Stomach (tissue), 9 donors: ENCODE data around the gene ARFGAP1. TPM values are rescaled to one million over a fixed set of nuclear protein-coding genes. Genes with fewer than 3 reads are reported as not detected.

ENCODE experiments used
- DNase-seq, 2 donors: peaks; one replicate each; pipeline versions ENCODE4 v3.0.0 to v3.0.0-alpha.2; 2013 to 2019
- H3K27ac ChIP-seq, 5 donors: fragments of 200-600 bp in 4 of 5; sonication (generic) in 4 of 5; one replicate each; pipeline ENCODE4 v1.5.1; 2013 to 2019; ENCODE audit warnings: mild to moderate bottlenecking in 1 of 5, moderate library complexity in 1 of 5
- H3K27me3 ChIP-seq, 3 donors: fragments of 200-600 bp; sonication (generic); one replicate each; pipeline ENCODE4 v1.5.1; 2017 to 2019; ENCODE audit warnings: mixed run types in 1 of 3
- H3K36me3 ChIP-seq, 4 donors: fragments of 200-600 bp; sonication (generic); 1 replicate in 3 of 4; 2 replicates in 1 of 4; pipeline ENCODE4 v1.5.1; 2016 to 2019
- H3K4me1 ChIP-seq, 4 donors: fragments of 200-600 bp; sonication (generic); one replicate each; pipeline ENCODE4 v1.5.1; 2016 to 2019
- H3K4me3 ChIP-seq, 4 donors: fragments of 200-600 bp; sonication (generic) in 3 of 4; one replicate each; pipeline ENCODE4 v1.5.1; 2016 to 2019; ENCODE audit warnings: mild to moderate bottlenecking in 1 of 4
- H3K9me3 ChIP-seq, 4 donors: fragments of 200-600 bp; sonication (generic); one replicate each; pipeline ENCODE4 v1.5.1; 2016 to 2019
- CTCF ChIP-seq, 7 experiments: fragments of 450-650 bp in 4 of 7; fragments of 200-600 bp in 3 of 7; sonication (generic) in 3 of 7; IDR thresholded peaks; one replicate each; pipeline ENCODE4 v1.5.1; 2016 to 2019; ENCODE audit warnings: antibody characterized with exemption in 7 of 7, control low read depth in 2 of 7, mild to moderate bottlenecking in 1 of 7
- EP300 ChIP-seq: sonication (generic); formaldehyde crosslinking; IDR thresholded peaks from one replicate; pipeline ENCODE4 v1.6.1; 2017; ENCODE audit warnings: antibody characterized with exemption
- POLR2A ChIP-seq, 4 donors: fragments of 450-650 bp; IDR thresholded peaks; one replicate each; pipeline ENCODE4 v1.6.1; 2016; ENCODE audit warnings: antibody characterized with exemption in 4 of 4, control low read depth in 2 of 4, mild to moderate bottlenecking in 1 of 4, moderate library complexity in 1 of 4
- POLR2AphosphoS5 ChIP-seq, 3 donors: sonication (generic); formaldehyde crosslinking; IDR thresholded peaks; one replicate each; pipeline ENCODE4 v1.6.1; 2016; ENCODE audit warnings: antibody characterized with exemption in 3 of 3
- WGBS, 5 donors: extraction: QIAGEN DNeasy Blood & Tissue Kit in 3 of 5; methylation state at CpG; one replicate each; pipeline versions ENCODE4 v1.1.5 to v1.1.7; 2013 to 2018; 5-methylcytosine and 5-hydroxymethylcytosine counted together
- intact Hi-C: fragments of 100-400 bp; cut with DNase I; formaldehyde crosslinking; loops from one replicate; pipeline ENCODE4 v1.15.1; 2023; ENCODE audit warnings: low total_unique reads
- polyA plus RNA-seq, 3 donors: library from polyadenylated mRNA; stranded (reverse); fragments of 200-250 nt; gene quantifications; one replicate each; pipeline ENCODE4 v1.2.3, GENCODE V29; 2013
- total RNA-seq, 5 donors: library from RNA; depleted of rRNA; stranded (reverse); fragments of >200 nt; gene quantifications; one replicate each; pipeline versions ENCODE4 v1.1.0 to v1.2.3, GENCODE V29; 2014 to 2016
- donor health status: healthy with polysubstance abuse.
- donor health status: Bipolar disorder and iron deficiency.
- donor health status: healthy.

Gene ARFGAP1
- total and polyA plus RNA-seq, 8 donors: 51.3 to 146 (median 59.4) TPM

GRCh38 chr20:63323357-63323981, 50.9 kb downstream of the ARFGAP1 start:
- Histone ChIP-seq H3K27ac (no peak overlapping the region), H3K36me3 (no peaks in the 10 kb centered on the region), H3K4me1 (no peaks in the 10 kb centered on the region), H3K27me3 (peaks cover 0 to 85% (median 27%) of the 10 kb centered on the region in 3 donors), H3K4me3 (no peak overlapping the region), H3K9me3 (peaks cover 0 to 6% (median 0%) of the 10 kb centered on the region in 4 donors)
- WGBS, 5 donors: 64 to 70% (median 70%) methylated on average over 17 to 18 of the region's 18 CpGs
- no peak for DNase-seq
- intact Hi-C loops: no loop called here
- TF ChIP-seq POLR2A (IDR thresholded peaks at IDR 0.05) (no peak), EP300 (no peak), CTCF (IDR thresholded peaks at IDR 0.05) (no peak), POLR2AphosphoS5 (IDR thresholded peaks at IDR 0.05) (no peak)

GRCh38 chr20:63325021-63325471, 52.4 kb downstream of the ARFGAP1 start:
- Histone ChIP-seq H3K4me1 (no peaks in the 10 kb centered on the region), H3K9me3 (peaks cover 0 to 6% (median 0%) of the 10 kb centered on the region in 4 donors), H3K4me3 (no peak overlapping the region), H3K27me3 (peaks cover 3 to 85% (median 22%) of the 10 kb centered on the region in 3 donors), H3K27ac (no peak overlapping the region), H3K36me3 (no peaks in the 10 kb centered on the region)
- DNase-seq: no peak
- intact Hi-C loops: no loop called here
- TF ChIP-seq POLR2AphosphoS5 (IDR thresholded peaks at IDR 0.05) (no peak), POLR2A (IDR thresholded peaks at IDR 0.05) (no peak)
- WGBS, 5 donors: 63 to 89% (median 79%) methylated on average over 3 to 10 of the region's 10 CpGs

- no peak overlapping the region for H3K27ac ChIP-seq
- H3K4me3 ChIP-seq: no peak overlapping the region
- no peaks in the 10 kb centered on the region for H3K36me3 ChIP-seq
- WGBS, 5 donors: 75 to 84% (median 81%) methylated on average over 3 to 8 of the region's 8 CpGs
- no peak for DNase-seq
- peaks cover 5 to 85% (median 23%) of the 10 kb centered on the region in 3 donors for H3K27me3 ChIP-seq
- H3K4me1 ChIP-seq: no peaks in the 10 kb centered on the region
- H3K9me3 ChIP-seq: peaks cover 0 to 6% (median 0%) of the 10 kb centered on the region in 4 donors
- intact Hi-C loops: no loop called here
- no peak for TF ChIP-seq POLR2A (IDR thresholded peaks at IDR 0.05)
- TF ChIP-seq POLR2AphosphoS5 (IDR thresholded peaks at IDR 0.05): no peak
- no peak for TF ChIP-seq EP300
- no peak for TF ChIP-seq CTCF (IDR thresholded peaks at IDR 0.05)
Measured at GRCh38 chr20:63325554-63326313, 53.1 kb downstream of the ARFGAP1 start.

GRCh38 chr20:63326314-63327230, 54.0 kb downstream of the ARFGAP1 start:
- H3K27ac ChIP-seq: no peak overlapping the region
- H3K36me3 ChIP-seq: no peaks in the 10 kb centered on the region

More at GRCh38 chr20:63326314-63327230, 54.0 kb downstream of the ARFGAP1 start:
- Histone ChIP-seq H3K4me3 (no peak overlapping the region), H3K4me1 (no peaks in the 10 kb centered on the region), H3K9me3 (peaks cover 0 to 6% (median 2%) of the 10 kb centered on the region in 4 donors), H3K27me3 (peaks cover 5 to 85% (median 19%) of the 10 kb centered on the region in 3 donors)
- 77 to 89% (median 87%) methylated on average over 10 to 15 of the region's 15 CpGs for WGBS, 5 donors
- intact Hi-C loops: no loop called here
- no peak for DNase-seq
- no peak for TF ChIP-seq EP300
- no peak for TF ChIP-seq POLR2AphosphoS5 (IDR thresholded peaks at IDR 0.05)
- no peak for TF ChIP-seq POLR2A (IDR thresholded peaks at IDR 0.05)
- no peak for TF ChIP-seq CTCF (IDR thresholded peaks at IDR 0.05)
